Esophagus squamous epithelium (tissue), 4 donors: ENCODE measurements around the gene NOS1.

Source experiments
- CTCF ChIP-seq, 6 experiments: fragments of 450-650 bp in 4 of 6; fragments of 200-600 bp in 2 of 6; sonication (generic) in 2 of 6; IDR thresholded peaks; one replicate each; pipeline ENCODE4 v1.5.1; 2016 to 2019; ENCODE audit warnings: antibody characterized with exemption in 6 of 6, mild to moderate bottlenecking in 4 of 6, moderate library complexity in 4 of 6
- POLR2A ChIP-seq, 4 donors: fragments of 450-650 bp; IDR thresholded peaks; one replicate each; pipeline ENCODE4 v1.6.1; 2017; ENCODE audit warnings: antibody characterized with exemption in 4 of 4, mild to moderate bottlenecking in 4 of 4, moderate library complexity in 3 of 4

- no peak for TF ChIP-seq CTCF (IDR thresholded peaks at IDR 0.05)
- TF ChIP-seq POLR2A (IDR thresholded peaks at IDR 0.05): no peak
These were observed 129.7 kb downstream of the NOS1 start for GRCh38 chr12:117231750-117232149.
